NK-92 (cell line): ENCODE results near the gene COL5A1.

ENCODE experiments used
- DNase-seq: peaks from one replicate; lab custom pipeline; 2025; ENCODE audit not compliant: unreplicated experiment; lab: John Stamatoyannopoulos, UW

Gene COL5A1

DNA sequence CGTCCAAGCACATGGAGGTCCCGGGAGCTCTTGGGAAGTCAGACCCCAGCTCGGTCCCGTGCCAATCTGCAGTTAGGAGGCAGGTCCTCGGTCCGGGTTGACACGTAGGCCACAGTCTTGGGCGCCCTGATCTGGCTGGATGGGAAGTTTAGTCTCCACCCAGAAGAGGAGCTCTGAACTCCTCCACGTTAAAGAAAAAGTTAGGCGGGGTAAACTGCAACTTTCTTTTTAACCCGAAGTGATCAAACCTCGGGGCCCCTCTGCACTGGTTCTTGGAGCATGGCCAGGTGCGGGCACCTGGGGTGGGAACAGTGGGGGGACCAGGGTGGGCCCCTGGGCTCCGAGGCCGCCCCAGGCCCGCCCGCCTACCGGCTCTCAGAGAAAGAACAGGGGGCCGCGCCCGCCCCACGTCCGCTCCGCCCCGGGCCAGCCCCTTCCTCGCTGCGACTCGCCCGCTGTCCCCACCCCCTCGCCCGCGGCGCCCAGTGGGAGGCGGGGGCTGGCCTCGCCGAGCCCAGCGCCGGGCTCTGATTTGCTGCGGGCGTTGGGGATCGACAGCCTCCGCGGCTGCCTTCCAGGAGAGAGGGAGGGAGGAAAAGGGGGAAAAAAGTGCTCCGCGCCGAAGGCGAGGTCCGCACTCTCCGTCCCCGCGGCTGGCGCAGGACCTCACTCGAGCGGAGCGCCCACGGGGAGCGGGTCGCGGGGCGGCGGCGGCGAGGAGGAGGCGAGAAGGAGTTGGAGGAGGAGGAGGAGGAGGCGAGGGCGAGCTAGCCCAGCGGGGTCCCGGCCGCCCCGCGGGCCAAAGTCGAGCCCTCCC, at the start of gene COL5A1:
Gene COL5A1, plus strand, starts transcription at position 631 of the 817 bp plus-strand sequence. CDS start 385 bp downstream, outside the sequence.
- DNase-seq: no peak

DNA sequence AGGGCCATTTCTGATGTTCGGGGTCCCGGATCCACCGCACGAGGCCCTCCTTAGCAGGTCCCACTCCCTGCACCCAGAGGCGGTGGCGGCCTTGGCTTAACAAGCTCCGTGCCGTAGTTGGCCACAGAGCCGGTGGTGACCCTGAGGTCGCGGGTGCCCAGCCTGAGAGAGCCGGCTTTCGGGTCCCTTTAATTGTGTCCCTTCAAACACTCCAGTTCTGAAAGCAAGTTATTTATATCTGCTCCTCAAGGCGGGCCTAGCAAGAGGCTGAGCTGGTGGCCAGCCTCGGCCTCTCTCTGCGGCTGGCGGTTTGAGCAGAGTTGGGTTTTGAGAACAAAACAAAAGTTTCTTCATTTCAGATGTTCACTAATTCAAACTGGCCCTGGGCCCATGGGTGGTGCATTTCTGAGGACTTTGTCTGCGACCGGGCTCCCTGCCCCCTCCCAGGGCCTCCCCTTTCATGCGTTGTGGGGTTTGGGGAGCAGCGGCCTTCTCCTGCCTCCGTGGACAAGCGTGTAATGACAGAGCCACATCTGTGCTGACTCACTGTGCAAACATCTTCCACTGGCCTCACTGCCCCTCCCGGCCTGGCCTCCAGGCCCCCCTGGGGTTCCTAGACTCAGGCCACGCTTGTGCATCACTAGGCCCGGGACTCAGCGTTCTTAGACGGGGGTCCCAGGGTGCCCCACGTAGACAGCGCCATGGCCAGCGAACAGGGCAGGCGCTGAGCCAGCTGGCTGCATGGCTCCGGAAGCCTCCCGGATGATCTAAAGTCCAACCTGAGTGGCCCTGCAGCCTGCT, 49.4 kb upstream of the COL5A1 start:
- no peak for DNase-seq

DNA sequence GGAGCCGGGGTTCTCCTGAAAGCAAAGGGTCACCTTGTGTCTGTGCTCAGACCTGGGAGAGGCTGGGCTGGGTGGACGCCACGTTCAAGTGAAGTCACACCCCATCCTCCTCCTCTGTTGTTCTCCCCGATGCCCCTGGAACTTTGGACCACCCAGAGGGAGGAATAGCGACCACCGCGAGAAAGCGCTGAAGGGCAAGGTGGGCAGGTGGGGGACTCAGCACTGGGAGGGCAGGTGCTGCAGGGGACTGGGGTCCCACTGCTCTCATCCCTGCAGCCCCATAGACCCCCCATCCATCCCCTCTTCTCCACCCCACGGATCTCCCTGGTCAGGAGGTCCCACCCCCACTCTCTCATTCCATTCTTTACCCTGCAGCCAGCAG, 48.8 kb upstream of the COL5A1 start:
- no peak for DNase-seq

DNA sequence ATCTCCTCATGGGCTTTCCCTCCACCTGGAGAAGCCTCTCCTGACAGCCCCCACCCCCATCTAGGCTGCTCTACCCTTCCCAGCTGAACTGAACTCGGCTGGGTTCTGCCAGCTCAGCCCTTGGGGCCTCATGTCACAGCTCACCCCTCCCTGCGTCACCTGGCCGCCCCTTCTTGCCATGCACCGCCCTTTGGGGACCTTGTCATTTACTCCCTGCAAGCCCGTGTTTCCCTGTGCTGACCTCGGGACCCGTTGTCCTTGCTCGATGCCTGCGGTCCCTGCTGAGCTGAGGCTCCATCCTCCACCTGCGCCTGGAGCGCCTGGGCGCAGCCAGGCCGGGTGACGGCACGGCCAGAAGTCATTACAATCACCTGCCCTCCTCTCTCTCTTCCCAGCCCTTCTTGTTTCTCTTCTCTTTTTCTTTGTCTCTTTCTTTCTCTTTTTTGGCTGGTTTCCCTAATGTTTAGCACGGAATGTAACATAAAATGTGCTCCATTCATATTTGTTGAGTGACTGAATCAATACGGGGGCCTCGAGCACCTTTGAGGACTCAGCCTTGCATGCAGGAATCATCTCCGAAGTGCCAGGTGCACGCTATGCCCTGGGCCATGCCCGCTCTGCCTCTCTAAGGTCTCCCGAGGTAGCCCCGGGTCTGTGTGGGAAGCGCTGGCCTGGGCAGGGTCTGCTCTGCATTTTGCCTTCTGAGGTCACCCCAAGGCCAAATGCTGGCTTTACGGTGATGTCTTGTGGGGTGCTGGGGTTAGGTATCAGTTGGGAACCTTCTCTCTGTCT, 48.1 kb upstream of the COL5A1 start:
- DNase-seq: no peak

DNA sequence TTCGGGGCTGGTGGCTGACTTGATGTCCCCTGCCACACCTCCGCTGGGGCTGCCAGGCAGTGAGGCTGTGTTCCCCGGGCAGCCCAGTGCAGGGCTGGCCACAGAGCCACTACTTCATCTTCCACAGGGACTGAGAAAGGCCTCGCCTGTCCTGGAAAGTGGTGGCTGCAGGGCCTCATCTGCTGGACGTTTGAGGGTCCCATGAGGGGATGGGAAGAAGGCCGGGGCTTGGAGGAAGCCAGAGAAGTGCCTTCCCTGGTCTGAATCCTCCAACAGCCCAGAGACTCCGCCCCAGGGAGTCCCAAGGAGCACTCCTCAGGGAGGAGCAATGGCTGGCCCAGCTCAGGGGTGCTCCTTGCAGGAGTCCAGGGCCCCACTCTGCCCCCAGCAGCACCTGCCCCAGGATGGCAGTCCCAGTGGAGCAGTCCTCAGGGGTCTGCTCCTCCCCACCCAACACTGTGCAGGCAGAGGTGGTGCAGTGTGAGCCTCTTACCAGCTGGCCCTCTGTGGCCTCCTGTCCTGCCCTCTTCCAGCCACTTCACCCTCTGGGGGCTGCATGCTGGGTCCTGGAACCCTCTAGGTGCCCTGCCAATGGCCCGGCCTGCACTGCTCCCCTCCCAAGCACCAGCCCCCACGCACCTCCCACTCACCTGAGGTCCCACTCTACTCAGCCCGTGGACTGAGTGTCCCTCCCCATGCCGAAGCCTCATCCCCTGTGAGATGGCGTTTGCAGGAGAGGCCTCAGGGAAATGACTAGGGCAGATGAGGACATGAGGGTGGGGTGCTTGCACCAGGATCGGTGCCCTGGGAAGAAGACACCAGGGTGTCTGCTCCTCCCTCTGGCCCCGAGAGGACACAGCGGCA, 47.3 kb upstream of the COL5A1 start:
- DNase-seq: no peak

DNA sequence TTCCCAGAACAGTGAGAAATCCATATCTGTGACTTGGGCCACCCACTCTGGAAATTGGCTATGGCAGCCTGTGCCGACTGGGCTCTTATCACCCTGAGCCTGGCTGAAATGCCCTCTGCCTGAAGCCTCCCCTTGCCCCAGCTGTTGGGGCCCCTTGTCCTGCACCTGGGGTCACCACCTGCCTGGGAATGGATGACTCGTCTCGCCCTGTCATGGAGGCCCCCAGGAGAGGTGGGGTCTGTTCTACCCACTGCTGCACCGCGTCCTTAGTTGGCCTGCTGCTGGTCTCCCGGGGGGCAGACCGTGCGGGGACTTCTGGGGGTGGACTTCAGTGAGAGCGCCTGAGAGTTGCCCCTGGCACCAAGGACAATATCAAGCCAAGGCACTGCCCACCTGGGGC, 46.6 kb upstream of the COL5A1 start:
- DNase-seq: no peak

DNA sequence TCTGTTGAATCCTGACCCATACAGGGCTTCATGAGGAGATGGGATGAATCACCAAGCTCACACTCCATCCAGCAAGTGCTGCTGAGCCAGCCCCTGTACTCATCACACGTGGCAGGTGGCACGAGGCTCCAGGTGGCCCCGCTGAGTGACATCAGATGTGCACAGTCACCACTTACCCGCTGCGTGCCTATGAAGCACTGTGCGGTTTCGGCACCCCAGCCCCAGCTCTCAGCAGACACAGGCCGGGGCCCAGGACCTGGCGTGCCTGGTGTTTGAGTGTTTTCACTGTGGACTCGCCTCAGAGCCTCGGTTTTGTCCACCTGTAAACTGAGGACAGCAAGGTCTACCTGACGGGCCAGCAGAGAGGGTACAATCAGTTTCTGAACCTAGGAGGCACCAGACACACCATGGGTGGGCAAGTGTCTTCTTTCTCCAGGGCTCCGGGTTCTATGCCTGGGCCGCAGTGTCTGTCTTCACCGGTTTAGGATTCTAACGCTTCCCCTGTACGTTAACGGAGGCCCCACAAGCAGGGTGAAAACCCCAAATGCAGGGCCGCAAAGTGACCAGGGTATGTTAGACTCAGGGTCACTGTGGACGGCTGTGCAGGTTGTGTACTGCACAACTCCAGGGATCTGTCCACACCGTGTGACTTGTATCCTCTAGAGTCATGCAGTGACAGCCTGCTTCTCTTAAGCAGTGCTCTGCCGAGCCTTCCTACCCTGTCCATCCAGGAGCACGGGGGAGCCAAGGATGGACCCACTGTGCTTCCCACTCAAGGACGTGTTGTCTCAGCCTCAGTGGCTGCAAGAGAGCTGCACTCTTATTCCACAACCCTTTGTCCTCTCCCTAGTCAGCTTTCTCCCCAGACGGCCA, 44.3 kb upstream of the COL5A1 start:
- DNase-seq: no peak

DNA sequence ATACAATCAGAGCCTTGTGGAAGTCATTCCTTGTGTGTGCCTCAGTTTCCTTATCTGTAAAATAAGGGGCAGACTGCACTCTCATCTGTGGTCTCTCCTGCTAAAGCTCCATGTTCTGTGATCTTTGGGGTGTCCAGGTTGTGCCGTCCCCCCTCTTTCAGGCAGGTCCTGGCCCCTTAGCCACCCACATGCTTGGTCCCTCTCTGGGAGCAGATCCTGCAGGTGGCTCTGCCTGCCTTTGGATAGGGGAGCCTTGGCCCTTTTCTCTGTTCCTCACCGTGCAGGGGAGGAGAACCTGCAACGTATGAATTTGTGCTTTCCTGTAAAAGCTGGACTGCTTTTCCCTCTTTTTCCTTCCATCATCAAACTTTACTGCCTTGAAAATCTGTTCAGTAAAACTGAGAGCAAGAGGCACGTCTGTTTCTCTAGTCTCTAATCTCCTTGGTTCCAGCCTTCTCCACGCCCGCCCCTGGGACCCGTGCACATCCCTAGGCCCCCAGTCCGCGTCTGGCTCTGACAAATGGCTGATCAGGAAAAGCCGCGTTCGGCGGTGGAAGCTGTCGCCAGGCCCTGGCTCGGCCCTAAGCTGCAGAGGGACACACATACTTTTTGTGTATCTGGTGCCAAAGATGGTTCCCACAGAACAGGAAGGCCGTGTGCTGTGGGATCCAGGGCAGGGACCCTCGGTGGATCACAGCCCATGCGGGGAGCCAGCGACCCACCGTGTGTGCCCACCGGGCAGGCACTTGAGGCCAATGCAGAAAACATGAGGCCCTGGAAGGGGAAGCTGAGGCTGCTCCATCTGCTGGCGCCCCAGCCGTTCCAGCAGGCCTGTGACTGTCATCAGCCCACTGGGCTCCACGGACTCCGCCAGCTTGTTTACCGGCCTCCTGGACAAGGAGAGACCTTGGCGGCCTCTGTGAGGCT, 43.4 kb upstream of the COL5A1 start:
- no peak for DNase-seq

DNA sequence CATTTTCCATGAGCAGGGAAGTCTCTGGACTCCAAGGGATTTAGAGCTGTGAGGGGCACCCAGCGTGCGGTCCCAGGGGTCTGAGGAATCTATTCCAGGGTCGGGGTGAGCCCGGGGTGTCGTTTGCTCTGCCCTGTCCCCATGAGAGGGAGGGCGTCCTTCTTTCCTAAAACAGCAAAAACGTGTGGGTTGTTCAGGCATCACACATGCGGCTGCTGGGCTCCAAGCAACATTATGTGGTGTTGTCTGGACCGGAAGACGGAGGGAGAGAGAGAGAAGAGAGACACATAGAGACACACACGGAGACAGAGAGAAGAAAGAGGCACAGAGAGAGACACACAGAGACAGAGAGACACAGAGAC, 42.7 kb upstream of the COL5A1 start:
- DNase-seq: no peak

DNA sequence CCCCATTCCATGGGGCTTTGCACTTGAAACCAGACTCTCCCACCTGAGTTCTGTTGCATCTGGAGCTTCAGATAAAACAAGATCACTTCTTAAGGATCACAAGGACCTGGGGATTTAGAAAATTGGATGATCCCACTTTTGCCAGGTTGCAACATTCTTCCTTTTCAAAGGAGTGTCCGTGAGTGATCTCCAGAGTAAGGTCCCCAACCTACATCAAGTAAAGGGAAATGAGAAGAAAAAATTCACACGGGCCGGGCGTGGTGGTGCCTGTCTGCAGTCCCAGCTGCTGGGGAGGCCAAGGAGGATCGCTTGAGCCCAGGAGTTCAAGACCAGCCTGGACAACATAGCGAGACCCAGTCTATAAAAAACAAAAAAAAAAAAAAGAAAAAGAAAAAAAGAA, 41.2 kb upstream of the COL5A1 start:
- no peak for DNase-seq

DNA sequence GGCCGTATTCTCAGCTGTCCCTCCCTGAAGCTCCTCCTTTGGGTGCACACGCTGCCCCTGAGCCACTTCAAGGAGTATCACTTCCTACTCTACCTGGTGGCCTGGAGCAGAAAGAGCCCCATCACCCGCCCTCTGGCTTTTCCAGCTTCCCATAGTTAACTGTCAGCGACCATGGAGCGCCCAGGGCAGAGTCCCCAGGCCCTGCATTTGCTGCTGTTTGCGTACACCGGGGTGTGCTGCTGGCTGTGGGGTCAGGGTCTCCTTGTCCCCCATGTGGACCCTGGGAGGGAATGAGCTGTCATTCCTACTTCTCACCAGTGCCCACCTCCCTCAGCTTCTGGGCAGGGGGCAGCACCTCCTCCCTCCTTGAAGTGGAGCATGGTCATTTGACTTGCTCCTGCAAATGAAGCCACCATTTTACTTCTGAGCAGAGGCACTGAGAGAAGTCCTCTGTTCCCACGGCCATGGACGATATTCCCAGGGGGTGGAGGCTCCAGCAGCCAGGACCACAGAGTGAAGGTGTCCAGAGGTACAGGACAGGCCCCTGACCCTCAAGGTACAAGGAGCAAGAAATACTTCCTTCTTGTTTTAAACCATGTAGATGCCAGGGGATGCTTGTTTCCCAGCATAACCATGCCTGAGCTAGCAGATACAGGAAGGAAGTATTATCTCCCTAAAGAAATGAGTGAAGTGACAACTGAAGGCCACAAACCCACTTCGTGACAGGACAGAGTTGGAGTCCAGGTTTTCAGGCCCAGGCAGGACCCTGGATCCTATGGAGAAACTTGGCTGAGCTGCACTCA, 40.6 kb upstream of the COL5A1 start:
- DNase-seq: no peak

DNA sequence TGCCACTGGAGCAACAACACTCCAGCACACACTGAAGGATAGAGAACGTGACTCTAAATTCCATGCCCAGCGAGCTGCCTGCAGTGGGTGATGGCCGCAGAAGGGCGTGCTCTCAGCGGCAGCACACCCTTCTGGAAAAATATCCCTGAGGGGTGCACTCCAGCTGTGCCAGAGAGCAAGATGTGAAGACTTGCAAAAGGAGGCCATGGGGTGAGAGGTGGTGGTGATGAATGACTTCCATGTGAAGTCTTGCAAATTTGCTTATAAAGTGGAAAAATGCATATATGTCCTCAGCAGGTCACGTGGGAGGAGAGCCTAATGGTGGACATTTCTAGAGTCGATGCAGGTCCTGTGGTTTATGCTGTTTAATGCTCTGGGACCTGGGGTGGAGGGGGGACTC, 39.8 kb upstream of the COL5A1 start:
- no peak for DNase-seq

DNA sequence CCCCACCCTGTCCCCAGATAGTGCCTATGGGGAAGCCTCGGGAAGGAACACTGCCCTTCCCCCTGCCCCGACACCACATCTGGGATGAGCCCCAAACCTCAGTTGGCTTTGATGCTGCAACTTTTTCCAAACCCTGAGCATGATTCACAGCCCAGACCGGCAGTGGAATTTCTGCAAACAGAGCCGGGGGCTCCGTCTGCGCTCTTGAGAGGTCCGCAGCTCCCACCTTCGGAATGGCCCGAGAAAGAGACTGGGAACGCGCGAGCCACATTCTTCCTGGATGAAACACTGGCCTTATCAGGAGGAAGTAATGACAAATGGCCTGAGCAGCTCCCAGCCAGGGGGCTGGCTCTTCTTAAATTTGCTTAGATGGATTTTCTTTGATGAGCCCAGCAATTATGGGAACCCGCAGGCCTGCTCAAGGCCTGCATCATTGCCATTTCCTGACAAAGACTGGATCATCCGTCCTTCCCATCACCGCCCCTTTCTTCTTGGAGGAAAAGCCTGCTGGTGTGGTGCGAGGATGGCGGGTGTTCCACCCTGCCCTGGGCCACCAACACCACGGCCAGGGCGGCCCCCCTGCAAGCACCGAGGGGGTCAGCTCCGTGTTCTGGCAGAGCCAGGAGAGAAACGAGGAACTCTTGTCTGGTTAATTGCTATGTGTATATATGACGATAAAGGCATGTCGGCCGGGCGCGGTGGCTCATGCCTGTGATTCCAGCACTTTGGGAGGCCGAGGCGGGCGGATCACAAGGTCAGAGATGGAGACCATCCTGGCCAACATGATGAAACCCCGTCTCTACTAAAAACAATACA, 38.8 kb upstream of the COL5A1 start:
- no peak for DNase-seq

DNA sequence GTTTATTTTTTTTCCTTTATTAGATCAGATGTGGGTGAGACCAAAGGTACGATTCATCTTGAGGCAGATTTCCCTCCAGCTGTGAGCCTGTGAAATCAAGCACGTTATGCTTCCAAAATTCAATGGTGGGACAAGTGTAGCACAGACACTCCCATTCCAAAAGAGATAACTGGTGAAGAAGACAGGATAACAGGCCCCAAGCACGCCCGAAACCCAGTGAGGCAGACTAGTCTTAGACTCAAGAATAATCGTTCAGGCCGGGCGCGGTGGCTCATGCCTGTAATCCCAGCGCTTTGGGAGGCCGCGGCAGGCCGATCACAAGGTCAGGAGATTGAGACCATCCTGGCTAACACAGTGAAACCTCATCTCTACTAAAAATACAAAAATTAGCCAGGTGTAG, 36.8 kb upstream of the COL5A1 start:
- no peak for DNase-seq

DNA sequence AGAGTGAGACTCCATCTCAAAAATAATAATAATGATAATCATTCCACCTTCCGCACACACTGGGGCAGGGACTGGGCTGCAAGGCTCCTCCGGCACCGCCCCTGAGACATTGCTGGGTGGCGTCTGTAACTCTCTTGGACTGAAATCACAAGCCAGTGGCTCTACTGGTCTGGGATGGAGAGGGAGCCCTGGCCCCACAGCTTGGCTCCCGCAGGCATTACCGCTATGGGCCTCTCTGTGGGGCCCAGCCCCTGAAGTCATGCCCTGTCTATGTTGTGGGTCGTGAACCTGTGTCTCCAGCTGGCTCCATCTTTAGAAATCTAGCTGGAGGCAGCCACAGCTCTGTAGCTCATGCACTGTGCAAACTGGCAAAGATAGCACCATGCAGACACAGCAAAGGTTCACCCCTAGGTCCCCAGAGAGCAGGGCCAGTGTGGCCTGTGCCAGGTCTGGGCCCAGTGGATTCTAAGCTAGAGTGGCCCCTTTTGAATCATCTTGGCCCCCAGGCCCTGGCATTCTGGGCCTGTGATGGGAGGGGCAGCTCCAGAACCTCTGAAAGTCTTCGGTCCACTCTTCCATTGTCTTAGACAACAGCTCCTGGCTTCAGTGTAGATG, 36.1 kb upstream of the COL5A1 start:
- DNase-seq: no peak

DNA sequence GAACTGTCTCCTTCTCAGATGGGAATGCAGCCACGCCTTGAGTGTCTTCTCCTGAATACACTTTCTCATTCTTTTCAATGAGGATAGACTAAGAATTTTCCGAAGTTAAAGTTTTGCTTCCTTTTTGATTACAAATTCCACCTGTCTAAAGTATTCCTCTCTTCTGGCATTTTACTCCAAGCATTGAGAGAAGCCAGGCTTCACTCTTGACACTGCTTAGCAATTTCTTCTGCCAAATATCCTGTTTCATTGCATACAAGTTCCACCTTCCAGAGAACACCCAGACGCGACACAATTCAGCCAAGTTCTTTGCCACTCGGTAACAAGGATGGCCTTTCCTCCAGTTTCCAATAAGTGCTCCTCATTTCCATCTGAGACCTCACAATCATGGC, 35.6 kb upstream of the COL5A1 start:
- no peak for DNase-seq
